Activated CD8-positive, alpha-beta T cell treated with anti-CD3 and anti-CD28 coated beads, Interleukin-2, amount 10 ng/mL, durations not matched to agents 7 days and 5 days (primary cell): Measurements from ENCODE around the gene UVRAG. TPM values are rescaled to one million over a fixed set of nuclear protein-coding genes. Genes with fewer than 3 reads are reported as not detected.

ENCODE experiments used
- ATAC-seq: fragments of 150-1000 bp; cut with Tn5 transposase; one replicate; pipeline ENCODE4 v1.10.0; 2021; ENCODE audit warnings: moderate library complexity
- CTCF ChIA-PET: fragments of 350-600 bp; sonication (Branson Sonifier 250); formaldehyde crosslinking; loops from one replicate; lab custom pipeline; 2021; ENCODE audit warnings: antibody characterized with exemption; lab: Charles Lee
- POLR2A ChIA-PET: fragments of 350-600 bp; sonication (Branson Sonifier 250); formaldehyde crosslinking; loops from one replicate; lab custom pipeline; 2021; ENCODE audit warnings: antibody characterized with exemption; lab: Charles Lee
- DNase-seq: peaks from one replicate; pipeline ENCODE4 v3.0.0-alpha.2; 2020
- H3K27ac Mint-ChIP-seq: one replicate; pipeline ENCODE4 v1.8.0; 2021; ENCODE audit warnings: mild to moderate bottlenecking, mixed read lengths
- H3K27me3 Mint-ChIP-seq: one replicate; pipeline ENCODE4 v1.8.0; 2021; ENCODE audit warnings: low read depth, mixed read lengths
- H3K36me3 Mint-ChIP-seq: one replicate; pipeline ENCODE4 v1.8.0; 2021; ENCODE audit warnings: low read depth, mixed read lengths
- H3K4me1 Mint-ChIP-seq: one replicate; pipeline ENCODE4 v1.8.0; 2021; ENCODE audit warnings: low read depth, mixed read lengths
- H3K4me3 Mint-ChIP-seq: one replicate; pipeline ENCODE4 v1.8.0; 2021; ENCODE audit warnings: mild to moderate bottlenecking, mixed read lengths
- H3K9me3 Mint-ChIP-seq: one replicate; pipeline ENCODE4 v1.8.0; 2022; ENCODE audit warnings: mixed read lengths; ENCODE audit not compliant: insufficient read depth
- total RNA-seq, 2 experiments: library from RNA; stranded (reverse); gene quantifications; one replicate each; pipeline ENCODE4 v1.2.3, GENCODE V29; 2021

UVRAG gene
- total RNA-seq, 2 experiments from 2014 or later: 19.8 to 21.1 TPM

DNA sequence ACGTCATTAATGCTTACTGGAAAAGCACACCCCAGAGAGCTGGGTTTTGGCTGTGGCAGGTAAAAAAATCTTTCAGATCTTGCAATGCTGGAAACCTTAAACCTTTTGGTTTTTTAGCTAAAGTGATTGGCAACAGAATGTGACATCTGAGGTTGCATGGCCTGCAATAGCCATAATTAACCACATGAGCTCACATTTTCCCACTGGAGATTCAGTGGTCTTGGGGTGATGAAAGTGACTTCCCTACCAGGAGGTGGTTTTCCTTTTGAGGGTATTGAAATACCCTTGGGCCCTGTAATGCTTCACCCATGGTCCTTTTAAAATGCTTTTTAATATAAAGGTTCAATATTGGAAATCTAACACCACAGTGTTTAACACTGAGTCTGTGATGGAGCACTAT lies 198.5 kb downstream of the UVRAG start:
- Mint-ChIP-seq H3K4me1 (no peaks in the 10 kb centered on the region), H3K27me3 (no peaks in the 10 kb centered on the region), H3K27ac (no peak overlapping the region), H3K36me3 (peaks cover 19% of the 10 kb centered on the region), H3K4me3 (no peak overlapping the region), H3K9me3 (peaks cover 11% of the 10 kb centered on the region)
- CTCF ChIA-PET: no interaction called here
- DNase-seq: no peak
- POLR2A ChIA-PET: interaction anchor here (0.7 kb wide), 1 partner anchor 78 kb away, joined by 3 read pairs; no protein-coding TSS in a partner anchor
- no peak for ATAC-seq

DNA sequence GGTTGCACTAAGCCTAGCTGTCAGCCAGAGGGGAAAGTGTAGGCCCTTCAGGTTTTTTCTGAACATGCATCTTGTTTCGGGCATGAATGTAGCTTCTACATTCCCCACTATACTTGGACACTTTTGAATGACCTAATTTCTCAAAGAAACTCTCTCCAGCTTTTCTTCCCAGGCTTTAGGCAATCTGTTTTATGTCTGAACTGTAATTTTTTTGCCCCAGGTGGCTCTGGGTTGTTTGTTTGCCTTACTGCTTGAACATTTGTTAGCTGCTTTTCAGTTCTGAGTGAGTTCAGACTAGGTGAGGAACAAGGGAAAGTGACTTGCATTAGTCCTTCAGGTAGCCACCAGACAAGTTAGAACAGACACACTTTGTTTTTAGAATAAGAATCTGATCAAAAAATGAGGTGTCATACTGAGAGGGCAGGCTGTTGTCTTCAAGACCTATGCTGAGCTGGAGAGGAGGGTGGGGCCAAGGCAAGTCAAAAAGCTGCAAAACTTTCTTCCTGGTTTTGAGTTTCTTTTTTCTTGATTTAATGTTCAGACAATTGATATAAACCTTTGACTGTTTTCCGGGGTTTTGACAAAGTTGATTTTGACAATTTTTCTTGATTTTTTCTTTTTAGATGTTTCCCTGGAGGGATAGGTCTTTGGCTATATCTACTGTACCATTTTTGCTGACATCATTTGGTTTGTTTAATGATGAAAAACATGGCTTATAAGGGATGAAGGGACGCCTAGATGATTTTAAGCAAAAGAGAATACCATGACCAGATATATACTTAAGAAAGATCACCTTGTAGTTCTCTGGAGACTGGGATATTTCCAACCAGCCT lies 208.4 kb downstream of the UVRAG start:
- Mint-ChIP-seq H3K4me1 (no peaks in the 10 kb centered on the region), H3K27ac (no peak overlapping the region), H3K9me3 (no peaks in the 10 kb centered on the region), H3K36me3 (peaks cover 25% of the 10 kb centered on the region), H3K27me3 (no peaks in the 10 kb centered on the region), H3K4me3 (no peak overlapping the region)
- CTCF ChIA-PET: interaction anchor here (1.0 kb wide), 1 partner anchor 186 kb away, joined by 3 read pairs; no protein-coding TSS in a partner anchor
- ATAC-seq: no peak
- POLR2A ChIA-PET: no interaction called here
- DNase-seq: no peak

DNA sequence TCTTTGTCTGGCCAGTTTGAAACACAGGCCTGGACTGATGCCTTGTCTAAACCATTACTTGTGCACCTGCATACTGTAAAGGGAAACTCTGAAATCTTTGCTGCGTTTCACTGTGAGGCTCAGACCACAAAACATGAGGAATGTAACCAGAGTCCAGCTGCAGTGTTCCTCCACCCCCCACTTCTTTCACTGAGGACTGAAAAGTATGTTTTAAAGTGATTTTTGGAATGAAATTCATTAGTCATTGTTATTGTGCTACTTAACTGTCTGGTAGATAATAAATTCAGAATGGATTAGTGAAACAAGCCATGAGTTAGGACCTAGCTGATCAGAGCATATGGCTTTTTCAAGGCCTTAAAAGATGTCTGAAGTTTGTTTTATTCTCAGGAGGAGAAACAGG lies 210.1 kb downstream of the UVRAG start:
- ChIA-PET CTCF (no interaction called here), POLR2A (no interaction called here)
- DNase-seq (no peak), ATAC-seq (no peak)
- Mint-ChIP-seq H3K9me3 (no peaks in the 10 kb centered on the region), H3K4me3 (no peak overlapping the region), H3K27me3 (no peaks in the 10 kb centered on the region), H3K4me1 (no peaks in the 10 kb centered on the region), H3K36me3 (peaks cover 15% of the 10 kb centered on the region), H3K27ac (no peak overlapping the region)

DNA sequence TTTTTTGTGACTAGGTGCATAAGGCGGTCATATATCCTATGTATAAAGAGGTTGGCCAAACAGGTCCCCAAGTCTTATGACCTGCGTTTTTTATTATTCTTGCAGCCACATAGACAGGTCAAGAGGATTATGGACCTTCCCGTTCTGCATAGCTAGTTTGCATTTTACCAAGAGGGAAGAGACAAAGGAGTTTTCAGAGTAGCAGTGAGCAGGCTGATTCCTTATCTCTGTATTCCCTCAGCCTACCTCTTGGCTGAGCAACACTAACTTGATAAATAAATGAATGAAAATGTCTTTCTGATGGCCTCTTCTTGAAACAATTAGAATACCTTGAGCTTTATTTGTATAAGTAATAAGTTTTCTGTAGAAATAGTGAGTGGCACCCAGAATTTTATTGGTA lies 210.8 kb downstream of the UVRAG start:
- Mint-ChIP-seq H3K27ac (no peak overlapping the region), H3K4me3 (no peak overlapping the region), H3K27me3 (no peaks in the 10 kb centered on the region), H3K36me3 (peaks cover 13% of the 10 kb centered on the region), H3K4me1 (no peaks in the 10 kb centered on the region), H3K9me3 (no peaks in the 10 kb centered on the region)
- ChIA-PET CTCF (no interaction called here), POLR2A (no interaction called here)
- ATAC-seq: no peak
- DNase-seq: no peak

DNA sequence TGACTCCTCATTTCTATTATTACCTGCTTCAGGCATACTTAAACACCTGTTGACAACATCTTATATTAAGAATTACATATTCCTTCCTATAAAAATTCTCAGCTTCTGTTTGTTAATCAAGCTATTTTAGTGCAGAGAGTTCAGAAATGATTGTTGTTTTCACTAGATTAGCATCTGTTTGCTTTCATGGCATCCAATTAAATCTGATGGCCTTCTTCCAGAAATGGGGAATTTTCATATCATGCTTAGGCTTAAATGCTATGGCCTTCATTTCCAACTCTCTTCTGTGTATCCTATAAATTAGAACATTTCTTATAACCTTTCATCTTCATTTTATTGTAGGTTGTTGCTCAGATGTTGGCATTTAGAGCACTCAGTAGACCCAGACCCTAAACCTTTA lies 211.3 kb downstream of the UVRAG start:
- Mint-ChIP-seq H3K36me3 (peaks cover 10% of the 10 kb centered on the region), H3K27ac (no peak overlapping the region), H3K4me3 (no peak overlapping the region), H3K4me1 (no peaks in the 10 kb centered on the region), H3K27me3 (no peaks in the 10 kb centered on the region), H3K9me3 (no peaks in the 10 kb centered on the region)
- DNase-seq (no peak), ATAC-seq (no peak)
- CTCF ChIA-PET: no interaction called here
- POLR2A ChIA-PET: no interaction called here

DNA sequence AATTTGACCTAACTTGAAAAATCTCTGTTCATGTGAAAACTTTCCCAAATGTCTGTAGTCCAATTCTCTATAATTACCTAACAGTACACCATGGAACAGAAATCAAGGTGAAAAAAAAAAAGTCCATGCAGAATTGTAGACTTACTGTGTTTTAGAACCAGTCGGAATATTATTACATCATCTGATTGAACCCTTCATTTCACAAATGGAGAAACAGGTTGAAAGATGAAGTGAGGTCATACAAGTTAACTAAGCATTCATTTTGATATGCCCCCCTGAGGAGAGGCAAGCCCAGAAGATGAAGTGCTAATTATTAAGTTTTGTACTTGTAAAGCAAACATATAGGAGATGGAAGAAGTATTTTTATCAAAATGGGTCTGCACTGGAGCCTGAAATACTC lies 211.9 kb downstream of the UVRAG start:
- Mint-ChIP-seq H3K4me3 (no peak overlapping the region), H3K9me3 (no peaks in the 10 kb centered on the region), H3K27ac (no peak overlapping the region), H3K36me3 (peaks cover 6% of the 10 kb centered on the region), H3K4me1 (no peaks in the 10 kb centered on the region), H3K27me3 (no peaks in the 10 kb centered on the region)
- DNase-seq (no peak), ATAC-seq (no peak)
- POLR2A ChIA-PET: no interaction called here
- CTCF ChIA-PET: no interaction called here

DNA sequence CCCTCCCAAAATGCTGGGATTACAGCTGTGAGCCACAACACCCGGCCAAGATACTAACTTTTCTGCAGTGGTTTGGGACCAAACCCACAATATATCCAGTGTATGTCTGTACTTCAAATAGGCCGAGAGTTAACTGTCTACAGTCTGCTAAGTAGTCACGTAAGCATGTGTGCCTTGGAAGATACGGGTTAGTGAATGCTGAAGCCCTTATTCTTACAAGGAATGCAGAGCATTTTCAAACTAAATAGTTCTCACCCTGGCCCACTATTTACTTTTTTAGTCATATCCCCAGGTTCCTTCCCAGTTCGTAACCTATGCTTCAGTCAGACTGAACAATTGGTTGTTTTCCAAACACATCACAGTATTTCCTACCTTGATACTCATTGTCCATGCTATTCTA lies 215.3 kb downstream of the UVRAG start:
- DNase-seq (no peak), ATAC-seq (no peak)
- no peak overlapping the region for H3K4me3 Mint-ChIP-seq
- H3K27ac Mint-ChIP-seq: no peak overlapping the region
- H3K4me1 Mint-ChIP-seq: no peaks in the 10 kb centered on the region
- ChIA-PET POLR2A (no interaction called here), CTCF (no interaction called here)
- H3K27me3 Mint-ChIP-seq: no peaks in the 10 kb centered on the region
- H3K36me3 Mint-ChIP-seq: peaks cover 2% of the 10 kb centered on the region
- no peaks in the 10 kb centered on the region for H3K9me3 Mint-ChIP-seq

DNA sequence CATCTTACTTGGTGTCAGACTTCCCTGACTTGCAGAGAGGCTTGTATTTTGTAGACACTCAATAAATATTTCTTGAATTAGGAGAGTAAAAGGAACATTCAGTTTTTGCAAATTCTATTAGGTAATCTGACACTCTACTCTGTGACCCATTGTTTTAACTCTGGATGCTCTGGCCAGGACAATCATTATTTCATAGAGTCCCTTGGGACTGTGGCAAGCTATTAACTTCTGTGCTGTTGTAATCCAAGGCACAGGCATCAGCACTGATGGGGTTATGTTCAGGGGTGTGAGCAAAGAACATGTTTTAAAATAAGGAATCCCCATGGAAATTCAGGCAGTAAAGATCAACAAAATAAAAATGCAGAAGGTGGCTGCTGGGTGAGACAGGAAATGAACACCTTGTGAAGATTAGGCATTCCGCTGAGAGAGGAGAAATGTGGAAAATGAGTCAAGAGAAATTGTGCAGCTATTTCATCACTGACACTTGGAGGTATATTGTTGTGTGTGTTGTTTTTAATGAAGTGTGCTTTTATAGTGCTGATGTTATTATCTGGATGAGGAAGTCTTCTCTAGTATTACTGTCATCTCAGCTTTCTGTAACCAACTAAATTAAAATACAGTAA lies 216.1 kb downstream of the UVRAG start:
- DNase-seq: no peak
- no peak overlapping the region for H3K27ac Mint-ChIP-seq
- peaks cover 2% of the 10 kb centered on the region for H3K36me3 Mint-ChIP-seq
- ChIA-PET CTCF (no interaction called here), POLR2A (no interaction called here)
- ATAC-seq: no peak
- H3K27me3 Mint-ChIP-seq: no peaks in the 10 kb centered on the region
- H3K4me3 Mint-ChIP-seq: no peak overlapping the region
- no peaks in the 10 kb centered on the region for H3K4me1 Mint-ChIP-seq
- H3K9me3 Mint-ChIP-seq: no peaks in the 10 kb centered on the region

DNA sequence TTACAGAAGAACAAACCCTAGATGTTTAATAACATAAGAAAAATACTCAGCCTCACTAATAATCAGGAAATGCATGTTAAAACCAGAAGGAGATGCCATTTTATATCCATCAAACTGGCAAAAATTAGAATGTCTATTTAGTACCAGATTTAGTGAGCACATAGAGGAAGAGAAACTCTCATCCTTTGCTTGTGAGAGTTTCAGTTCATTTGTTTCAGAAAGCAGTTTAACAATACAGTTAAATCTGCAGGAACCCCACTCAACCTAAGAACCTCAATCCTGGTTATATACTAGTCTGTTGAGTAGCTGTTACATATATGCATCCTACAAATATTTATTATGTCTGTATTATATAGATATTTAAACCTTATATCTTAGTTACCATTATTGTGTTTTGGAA lies 218.7 kb downstream of the UVRAG start:
- no peak for ATAC-seq
- H3K36me3 Mint-ChIP-seq: no peaks in the 10 kb centered on the region
- CTCF ChIA-PET: no interaction called here
- H3K27ac Mint-ChIP-seq: no peak overlapping the region
- no peaks in the 10 kb centered on the region for H3K4me1 Mint-ChIP-seq
- no peaks in the 10 kb centered on the region for H3K27me3 Mint-ChIP-seq
- POLR2A ChIA-PET: no interaction called here
- no peak overlapping the region for H3K4me3 Mint-ChIP-seq
- no peak for DNase-seq
- no peaks in the 10 kb centered on the region for H3K9me3 Mint-ChIP-seq

DNA sequence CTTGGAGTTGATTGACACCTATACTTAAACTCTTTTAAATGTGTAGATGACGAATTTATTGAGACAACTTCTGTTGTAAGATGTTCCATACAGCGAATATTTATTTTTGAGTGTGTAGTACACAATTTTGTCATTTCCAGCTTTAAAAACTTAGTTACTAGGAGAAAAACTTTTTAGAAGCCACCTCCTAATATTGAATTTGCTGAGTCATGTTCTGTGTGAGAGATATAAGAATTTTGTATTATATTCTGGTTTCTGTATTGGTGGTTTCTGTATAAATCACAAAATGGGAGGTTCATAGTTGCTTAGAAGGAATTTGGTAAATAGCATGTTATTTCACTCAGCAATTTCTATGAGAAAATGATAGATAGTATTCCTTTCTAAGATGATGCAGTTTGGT lies 220.0 kb downstream of the UVRAG start:
- H3K4me1 Mint-ChIP-seq: no peaks in the 10 kb centered on the region
- no peaks in the 10 kb centered on the region for H3K27me3 Mint-ChIP-seq
- no peaks in the 10 kb centered on the region for H3K9me3 Mint-ChIP-seq
- no peak overlapping the region for H3K27ac Mint-ChIP-seq
- ATAC-seq (no peak), DNase-seq (no peak)
- no peak overlapping the region for H3K4me3 Mint-ChIP-seq
- ChIA-PET POLR2A (no interaction called here), CTCF (no interaction called here)
- H3K36me3 Mint-ChIP-seq: no peaks in the 10 kb centered on the region

DNA sequence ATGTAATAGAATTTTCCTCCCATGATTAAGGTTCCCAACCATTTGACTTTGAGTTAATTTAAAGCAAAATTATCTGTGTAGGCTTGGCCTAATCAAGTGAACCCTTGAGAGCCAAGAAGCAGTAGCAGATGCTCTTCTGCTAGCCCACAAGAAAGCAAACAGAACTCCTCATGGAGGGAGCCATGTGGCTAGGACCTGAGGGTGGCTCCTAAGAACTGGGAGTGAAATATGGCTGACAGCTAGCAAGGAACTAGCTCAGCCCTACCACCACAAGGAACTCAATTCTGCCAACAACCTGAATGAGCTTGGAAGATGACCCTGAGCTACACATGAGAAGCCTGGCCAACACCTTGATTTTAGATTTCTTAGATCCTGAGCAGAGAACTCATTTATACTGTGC lies 223.6 kb downstream of the UVRAG start:
- CTCF ChIA-PET: interaction anchor here (0.7 kb wide), 1 partner anchor 10 kb away, joined by 3 read pairs; no protein-coding TSS in a partner anchor
- DNase-seq: no peak
- no peak overlapping the region for H3K4me3 Mint-ChIP-seq
- H3K36me3 Mint-ChIP-seq: no peaks in the 10 kb centered on the region
- no peaks in the 10 kb centered on the region for H3K27me3 Mint-ChIP-seq
- no peak overlapping the region for H3K27ac Mint-ChIP-seq
- H3K4me1 Mint-ChIP-seq: no peaks in the 10 kb centered on the region
- no peaks in the 10 kb centered on the region for H3K9me3 Mint-ChIP-seq
- no peak for ATAC-seq
- POLR2A ChIA-PET: no interaction called here

DNA sequence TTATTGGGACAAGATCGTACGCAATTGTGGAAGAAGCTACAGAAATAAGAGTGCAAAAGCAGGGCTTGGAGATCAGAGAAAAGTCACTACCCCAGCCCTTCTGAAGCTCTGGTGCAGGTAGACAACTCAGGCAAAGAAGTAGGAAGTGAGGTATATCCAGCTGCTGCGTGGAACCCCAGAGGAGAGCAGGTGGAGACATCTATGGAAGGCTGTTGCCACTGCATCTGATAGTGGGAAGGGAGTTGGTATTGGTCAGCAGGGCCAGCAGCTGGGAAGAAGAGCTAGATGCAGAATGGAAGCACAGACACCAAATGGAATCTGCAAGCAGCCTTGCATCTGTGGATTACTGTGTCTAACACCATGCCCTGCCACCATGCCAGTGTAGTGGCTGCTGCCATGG lies 226.2 kb downstream of the UVRAG start:
- POLR2A ChIA-PET: no interaction called here
- H3K27ac Mint-ChIP-seq: no peak overlapping the region
- peaks cover 2% of the 10 kb centered on the region for H3K36me3 Mint-ChIP-seq
- no peaks in the 10 kb centered on the region for H3K4me1 Mint-ChIP-seq
- ATAC-seq (no peak), DNase-seq (no peak)
- CTCF ChIA-PET: no interaction called here
- H3K9me3 Mint-ChIP-seq: peaks cover 4% of the 10 kb centered on the region
- H3K27me3 Mint-ChIP-seq: no peaks in the 10 kb centered on the region
- H3K4me3 Mint-ChIP-seq: no peak overlapping the region
